Right atrium auricular region (tissue), 2 donors: Measurements from ENCODE around the gene KRT35. TPM values are rescaled to one million over a fixed set of nuclear protein-coding genes. Genes with fewer than 3 reads are reported as not detected.

Source experiments
- DNase-seq: peaks from one replicate; pipeline ENCODE4 v3.0.0-alpha.2; 2019; ENCODE audit warnings: low spot score
- H3K27ac ChIP-seq, 2 donors: fragments of 200-600 bp; sonication (generic); 1 replicate in 1 of 2; 2 replicates in 1 of 2; pipeline ENCODE4 v1.5.1; 2016 to 2019
- H3K27me3 ChIP-seq, 2 donors: fragments of 200-600 bp; sonication (generic); one replicate each; pipeline versions ENCODE4 v1.5.1 to v1.6.0; 2017 to 2019
- H3K36me3 ChIP-seq: fragments of 200-600 bp; sonication (generic); one replicate; pipeline ENCODE4 v1.5.1; 2016
- H3K4me1 ChIP-seq, 2 donors: fragments of 200-600 bp; sonication (generic); one replicate each; pipeline versions ENCODE4 v1.5.1 to v1.6.0; 2017 to 2019
- H3K4me3 ChIP-seq, 2 donors: fragments of 200-600 bp; sonication (generic); 1 replicate in 1 of 2; 2 replicates in 1 of 2; pipeline ENCODE4 v1.5.1; 2017 to 2019; ENCODE audit warnings: mild to moderate bottlenecking in 1 of 2, moderate library complexity in 1 of 2
- H3K9me3 ChIP-seq, 2 donors: fragments of 200-600 bp; sonication (generic); one replicate each; pipeline ENCODE4 v1.5.1; 2019
- CTCF ChIP-seq, 2 donors: fragments of 200-600 bp; sonication (generic); IDR thresholded peaks; one replicate each; pipeline ENCODE4 v1.5.1; 2019; ENCODE audit warnings: antibody characterized with exemption in 2 of 2
- total RNA-seq, 2 donors: library from RNA; depleted of rRNA; stranded (reverse); fragments of >200 nt; gene quantifications; one replicate each; pipeline ENCODE4 v1.1.0, GENCODE V29; 2016

The KRT35 gene
- total RNA-seq, 2 donors from 2014 or later, result not detected

- H3K4me3 ChIP-seq, result no peak overlapping the region
- no peak overlapping the region for H3K27ac ChIP-seq
- no peak for TF ChIP-seq CTCF (IDR thresholded peaks at IDR 0.05)
- H3K36me3 ChIP-seq, result no peaks in the 10 kb centered on the region
- H3K4me1 ChIP-seq, result no peaks in the 10 kb centered on the region
- H3K9me3 ChIP-seq, result peaks cover 0 to 24% of the 10 kb centered on the region in 2 donors
- no peak for DNase-seq
- H3K27me3 ChIP-seq, result peaks cover 0 to 2% of the 10 kb centered on the region in 2 donors
Measured at GRCh38 chr17:41448506-41448905, 32.4 kb downstream of the KRT35 start.

GRCh38 chr17:41446806-41447205 is 34.1 kb downstream of the KRT35 start:
- no peaks in the 10 kb centered on the region for H3K4me1 ChIP-seq
- DNase-seq, result no peak
- H3K27ac ChIP-seq, result no peak overlapping the region
- peaks cover 0 to 17% of the 10 kb centered on the region in 2 donors for H3K9me3 ChIP-seq
- H3K36me3 ChIP-seq, result no peaks in the 10 kb centered on the region
- TF ChIP-seq CTCF (IDR thresholded peaks at IDR 0.05), result no peak
- peaks cover 0 to 2% of the 10 kb centered on the region in 2 donors for H3K27me3 ChIP-seq
- H3K4me3 ChIP-seq, result no peak overlapping the region

DNA sequence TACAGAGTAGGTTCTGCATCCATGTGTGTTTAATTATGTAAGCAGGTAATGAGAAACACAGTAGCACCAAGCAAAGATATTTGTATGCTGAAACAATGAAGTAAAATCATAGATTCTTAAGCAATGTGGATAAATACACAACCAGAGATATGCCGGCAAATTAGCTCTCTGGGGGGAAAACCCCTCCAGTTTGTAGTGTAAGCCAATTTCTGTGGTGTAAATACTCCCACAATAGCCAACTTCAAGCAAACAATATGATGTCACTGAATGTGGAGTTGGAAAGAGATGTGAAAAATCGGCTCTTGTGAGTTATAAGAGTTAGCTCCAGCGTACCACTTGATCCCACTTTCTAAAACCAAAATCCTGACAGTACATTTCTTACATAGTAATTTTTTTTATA is 36.3 kb downstream of the KRT35 start:
- no peaks in the 10 kb centered on the region for H3K4me1 ChIP-seq
- no peak for DNase-seq
- no peaks in the 10 kb centered on the region for H3K36me3 ChIP-seq
- peaks cover 0 to 2% of the 10 kb centered on the region in 2 donors for H3K27me3 ChIP-seq
- H3K27ac ChIP-seq, result no peak overlapping the region
- no peak overlapping the region for H3K4me3 ChIP-seq
- no peak for TF ChIP-seq CTCF (IDR thresholded peaks at IDR 0.05)
- peaks cover 0 to 8% of the 10 kb centered on the region in 2 donors for H3K9me3 ChIP-seq

DNA sequence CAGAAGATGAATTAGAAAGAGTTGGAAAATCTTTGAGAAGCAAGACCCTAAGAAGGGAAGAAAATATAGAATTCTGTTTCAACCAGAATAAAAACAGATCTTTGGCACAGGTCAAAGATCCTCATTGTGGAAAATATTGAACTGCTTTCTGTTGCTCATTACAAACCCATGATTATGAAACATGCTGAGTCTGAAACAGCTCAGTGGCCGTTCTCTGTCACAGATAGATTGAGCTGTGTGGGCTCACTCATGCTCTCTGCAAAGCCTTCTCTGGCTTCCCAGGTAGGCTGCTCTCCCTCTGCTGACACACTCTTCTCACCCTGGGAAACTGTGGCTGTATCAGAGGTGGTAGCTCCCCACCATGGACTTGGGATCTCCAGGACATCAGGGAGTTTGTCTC is 36.8 kb downstream of the KRT35 start:
- Histone ChIP-seq H3K27me3 (peaks cover 0 to 2% of the 10 kb centered on the region in 2 donors), H3K4me3 (no peak overlapping the region), H3K27ac (no peak overlapping the region), H3K9me3 (peaks cover 0 to 8% of the 10 kb centered on the region in 2 donors), H3K36me3 (no peaks in the 10 kb centered on the region), H3K4me1 (no peaks in the 10 kb centered on the region)
- TF ChIP-seq CTCF (IDR thresholded peaks at IDR 0.05), result no peak
- no peak for DNase-seq

DNA sequence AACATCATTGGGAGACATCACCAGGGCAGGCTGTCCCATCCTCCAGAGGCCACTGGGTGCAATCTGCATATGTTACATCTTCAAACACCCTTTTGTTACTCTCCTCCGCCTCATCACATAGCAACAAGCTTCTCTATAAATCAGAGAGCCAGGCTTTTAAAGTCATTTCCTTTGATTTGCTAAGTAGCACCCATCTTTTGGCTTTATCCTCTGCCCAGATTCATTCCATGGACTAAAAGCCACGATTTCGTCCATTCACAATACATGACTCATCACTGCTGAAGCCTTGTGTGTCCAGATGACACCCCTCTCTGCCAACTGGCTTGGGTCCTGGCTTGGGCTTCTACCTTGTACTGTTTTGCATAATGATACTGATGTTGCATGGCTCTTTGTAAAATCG is 38.2 kb downstream of the KRT35 start:
- Histone ChIP-seq H3K27ac (no peak overlapping the region), H3K27me3 (peaks cover 0 to 2% of the 10 kb centered on the region in 2 donors), H3K36me3 (no peaks in the 10 kb centered on the region), H3K4me3 (no peak overlapping the region), H3K9me3 (peaks cover 0 to 8% of the 10 kb centered on the region in 2 donors), H3K4me1 (no peaks in the 10 kb centered on the region)
- TF ChIP-seq CTCF (IDR thresholded peaks at IDR 0.05), result no peak
- DNase-seq, result no peak

GRCh38 chr17:41440531-41441033 is 40.4 kb downstream of the KRT35 start, which contains the start of gene KRT38:
Gene KRT38, minus strand, starts transcription at chr17:41440983. Its CDS starts 62 bp downstream, at chr17:41440921.
- H3K36me3 ChIP-seq, result no peaks in the 10 kb centered on the region
- no peak for TF ChIP-seq CTCF (IDR thresholded peaks at IDR 0.05)
- no peak within 1 kb of the TSS for H3K4me3 ChIP-seq
- no peak for DNase-seq
- H3K9me3 ChIP-seq, result peaks cover 0 to 8% of the 10 kb centered on the region in 2 donors
- H3K27me3 ChIP-seq, result peaks cover 0 to 2% of the 10 kb centered on the region in 2 donors
- no peak within 1 kb of the TSS for H3K27ac ChIP-seq
- H3K4me1 ChIP-seq, result no peaks in the 10 kb centered on the region
